GM12875 (cell line): Measurements from ENCODE around the gene HOXA4.

ENCODE experiments used
- H3K4me3 ChIP-seq: one replicate; pipeline ENCODE4 v1.5.1; 2011; ENCODE audit warnings: low read depth, low read length, control low read depth
- CTCF ChIP-seq: IDR thresholded peaks from 2 replicates; pipeline ENCODE4 v1.5.1; 2011; ENCODE audit warnings: low read depth, mild to moderate bottlenecking, control low read depth, inconsistent platforms, low read length, moderate library complexity, borderline replicate concordance; ENCODE audit not compliant: insufficient read depth

HOXA4 gene

DNA sequence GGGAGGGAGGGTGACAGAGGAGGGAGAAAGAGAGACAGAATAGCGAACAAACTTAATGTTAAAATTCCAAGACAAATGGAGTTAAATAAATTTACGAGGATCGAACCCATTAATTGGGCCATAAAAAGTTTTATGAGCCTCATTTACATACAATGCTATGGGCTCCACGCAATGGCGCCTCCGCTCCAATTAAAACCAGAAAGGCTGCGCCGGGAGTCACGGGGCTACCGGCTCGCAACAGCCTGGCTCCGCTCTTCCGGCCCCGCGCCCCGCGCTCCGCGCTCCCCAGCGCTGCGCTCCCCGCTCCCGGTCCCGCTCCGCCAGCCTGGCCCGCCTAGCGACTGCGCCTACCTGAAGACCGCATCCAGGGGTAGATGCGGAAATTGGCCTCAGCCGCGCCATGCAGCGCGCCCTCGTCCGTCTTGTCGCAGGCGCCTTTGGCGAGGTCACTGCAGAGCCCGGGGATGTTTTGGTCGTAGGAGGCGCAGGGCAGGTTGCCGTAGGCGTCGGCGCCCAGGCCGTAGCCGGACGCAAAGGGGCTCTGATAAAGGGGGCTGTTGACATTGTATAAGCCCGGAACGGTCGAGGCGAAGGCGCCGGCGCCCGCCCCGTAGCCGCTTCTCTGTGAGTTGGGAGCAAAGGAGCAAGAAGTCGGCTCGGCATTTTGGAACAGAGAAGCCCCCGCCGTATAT, 25.4 kb upstream of the HOXA4 start:
- no peak for TF ChIP-seq CTCF
- no peak overlapping the region for H3K4me3 ChIP-seq

- no peak for TF ChIP-seq CTCF
- no peak overlapping the region for H3K4me3 ChIP-seq
These were observed 24.6 kb upstream of the HOXA4 start for GRCh38 chr7:27154901-27155815.

- H3K4me3 ChIP-seq = no peak overlapping the region
- no peak for TF ChIP-seq CTCF
These were observed 23.8 kb upstream of the HOXA4 start for GRCh38 chr7:27154369-27154768.

- no peak for TF ChIP-seq CTCF
- H3K4me3 ChIP-seq = no peak overlapping the region
These were observed 23.0 kb upstream of the HOXA4 start for GRCh38 chr7:27153526-27153925.

GRCh38 chr7:27152816-27153442, 22.4 kb upstream of the HOXA4 start:
- TF ChIP-seq CTCF = no peak
- H3K4me3 ChIP-seq = no peak overlapping the region

- H3K4me3 ChIP-seq = no peak within 1 kb of the TSS
- TF ChIP-seq CTCF = no peak
These were observed 21.6 kb upstream of the HOXA4 start, which contains the start of gene HOXA3 for GRCh38 chr7:27151931-27152815. Gene HOXA3, minus strand, starts transcription at chr7:27152583. Its CDS starts 41,943 bp downstream, at chr7:27110640.
